Activated CD8-positive, alpha-beta memory T cell treated with anti-CD3 and anti-CD28 coated beads, Interleukin-2, amount 50 U/mL, for 4 hours (primary cell): ENCODE data around the gene KCNJ12.
"Not testable (repeated sequence)": the region's sequence is repeated elsewhere in the genome, so short reads cannot be mapped to it uniquely, and the experiment has no call there.

Experiments
- DNase-seq: peaks from one replicate; pipeline ENCODE4 v3.0.0-alpha.2; 2020

KCNJ12 gene

GRCh38 chr17:21455761-21456160, 79.6 kb downstream of the KCNJ12 start:
- no peak for DNase-seq

DNA sequence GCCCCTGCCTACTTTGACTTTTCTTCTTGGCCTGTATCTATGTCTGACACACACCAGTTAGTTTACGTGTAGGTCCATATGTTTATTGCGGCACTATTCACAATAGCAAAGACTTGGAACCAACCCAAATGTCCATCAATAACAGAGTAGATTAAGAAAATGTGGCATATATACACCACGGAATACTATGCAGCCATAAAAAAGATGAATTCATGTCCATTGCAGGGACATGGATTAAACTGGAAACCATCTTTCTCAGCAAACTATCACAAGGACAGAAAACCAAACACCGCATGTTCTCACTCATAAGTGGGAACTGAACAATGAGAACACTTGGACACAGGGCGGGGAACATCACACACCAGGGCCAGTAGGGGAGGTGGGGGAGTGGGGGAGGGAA, 80.3 kb downstream of the KCNJ12 start:
- DNase-seq, result not testable (repeated sequence)

DNA sequence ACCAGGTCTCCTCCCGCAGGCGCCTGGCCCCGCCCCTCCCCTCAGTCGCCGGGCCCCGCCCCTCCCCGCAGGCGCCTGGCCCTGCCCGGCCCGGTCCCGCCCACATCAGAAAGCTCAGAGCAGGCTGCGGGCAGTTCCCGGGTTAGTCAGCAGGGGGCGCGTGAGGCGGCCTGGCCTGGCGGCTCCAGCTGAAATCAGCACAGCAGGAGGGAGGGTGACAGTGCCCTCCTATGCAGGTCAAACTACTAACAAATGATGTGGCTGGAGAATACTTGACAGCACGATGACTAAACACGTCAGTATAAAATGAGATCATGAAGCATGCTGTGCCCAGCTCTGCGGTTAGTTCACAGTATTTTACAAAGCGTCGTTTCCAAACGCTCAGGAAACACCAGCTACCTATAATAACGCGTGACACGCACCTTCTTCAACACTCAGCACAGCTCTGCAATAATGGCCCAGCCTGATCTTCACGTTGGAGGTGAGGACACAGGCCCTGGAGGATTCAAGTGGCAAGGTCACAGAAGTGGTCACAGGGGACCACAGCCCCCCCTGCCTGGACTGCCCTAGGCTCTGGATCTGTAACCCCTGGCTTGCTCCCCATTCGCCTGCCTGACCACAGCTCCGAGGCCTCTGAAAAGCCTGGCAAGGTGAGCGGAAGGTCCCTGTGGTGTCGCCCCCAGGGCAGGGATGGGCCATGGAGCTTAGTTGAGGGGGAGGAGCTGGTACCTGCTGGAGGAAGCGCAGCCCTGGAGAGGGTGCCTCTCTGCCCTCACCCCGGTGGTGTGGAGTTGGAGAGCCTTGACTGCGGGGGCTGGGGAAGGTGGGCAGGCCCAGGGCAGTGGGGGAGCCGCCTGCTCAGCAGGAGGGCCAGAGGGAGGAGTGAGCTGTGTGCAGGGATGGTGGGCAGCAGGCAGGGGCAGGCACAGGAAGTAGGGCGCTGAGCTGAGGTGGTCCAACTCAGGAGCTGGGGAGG, 81.2 kb downstream of the KCNJ12 start:
- DNase-seq, result peak; percentile 97

- no peak for DNase-seq
Measured at GRCh38 chr17:21458054-21458453, 81.9 kb downstream of the KCNJ12 start.

DNA sequence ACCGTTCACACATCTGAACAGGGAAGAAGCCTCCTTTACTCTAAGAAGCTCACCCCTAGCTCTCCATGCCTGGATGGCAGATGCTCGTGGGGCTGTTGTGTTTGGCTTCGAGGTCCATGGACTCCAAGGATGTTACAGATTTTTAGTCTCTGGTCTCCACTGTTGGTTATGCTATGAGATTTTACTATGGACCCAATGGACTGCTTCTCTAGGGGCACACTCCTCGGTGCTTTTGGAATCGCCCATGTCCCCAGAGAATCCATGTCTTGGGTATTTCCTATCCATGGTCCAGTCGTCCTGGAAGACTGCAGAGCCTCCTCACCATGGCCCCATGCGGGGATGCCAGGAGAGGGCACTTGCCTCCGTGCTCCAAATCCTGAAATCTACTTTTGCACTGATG, 83.4 kb downstream of the KCNJ12 start:
- no peak for DNase-seq

DNA sequence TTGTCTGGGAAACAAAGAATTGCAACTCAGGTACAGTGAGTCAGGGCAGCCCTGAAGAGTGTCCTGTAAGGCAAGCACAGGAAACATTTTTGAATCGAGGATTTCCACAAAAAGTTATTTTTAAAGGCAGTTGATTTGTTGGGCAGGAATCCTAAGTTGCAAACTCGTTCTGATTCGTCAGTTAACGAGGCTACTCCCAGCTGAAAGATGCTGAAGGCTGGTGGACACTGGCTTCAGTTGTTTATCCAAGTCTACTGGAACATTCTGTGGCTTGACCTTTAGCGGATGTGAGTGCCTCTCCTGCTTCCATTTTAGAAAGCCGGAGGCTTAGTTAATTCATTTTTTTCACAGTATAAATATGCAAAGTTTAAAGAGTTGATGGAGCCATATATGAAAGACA, 84.2 kb downstream of the KCNJ12 start:
- DNase-seq, result no peak

GRCh38 chr17:21462237-21462636, 86.1 kb downstream of the KCNJ12 start:
- DNase-seq, result no peak

GRCh38 chr17:21463204-21463661, 87.1 kb downstream of the KCNJ12 start:
- DNase-seq, result no peak

GRCh38 chr17:21463779-21464407, 87.7 kb downstream of the KCNJ12 start:
- no peak for DNase-seq

DNA sequence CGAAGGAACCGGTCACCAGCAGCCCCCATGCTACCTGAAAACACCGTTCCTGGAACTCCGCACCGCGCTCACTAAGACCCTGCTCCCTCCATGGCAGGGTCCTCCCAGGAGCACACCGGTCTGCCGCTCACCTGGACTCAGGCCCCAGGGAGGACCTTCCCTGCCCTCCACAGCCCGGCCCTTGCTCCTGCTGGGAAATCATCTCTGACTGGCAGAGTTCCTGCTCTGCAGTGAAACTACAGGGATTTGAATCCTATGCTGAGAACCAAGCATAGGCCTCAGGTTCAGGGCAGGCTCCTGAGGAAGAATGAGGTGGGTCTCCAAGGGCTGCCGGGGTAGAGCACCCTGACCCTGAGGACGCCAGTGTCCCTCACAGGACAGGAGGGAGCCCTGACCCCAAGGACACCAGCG, 88.5 kb downstream of the KCNJ12 start:
- DNase-seq, result no peak

DNA sequence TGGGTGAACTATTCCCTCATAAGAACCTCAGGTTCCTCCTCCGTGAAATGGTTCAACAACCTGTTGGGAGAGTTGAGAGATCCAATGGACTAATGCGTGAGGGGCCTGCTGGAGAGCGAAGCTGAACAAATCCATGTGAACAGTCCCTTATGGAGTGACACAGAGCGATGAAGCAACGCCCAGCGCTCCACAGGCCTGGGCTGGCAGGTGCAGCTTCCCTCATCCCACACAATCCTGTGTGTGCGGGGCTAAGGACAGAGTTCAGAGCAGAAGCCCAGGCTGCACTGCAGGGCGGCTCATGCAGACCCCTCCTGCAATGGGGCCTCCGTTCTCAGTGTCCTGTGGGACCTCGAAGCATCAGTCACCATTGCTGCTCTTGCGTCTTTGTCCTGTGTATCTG, 90.4 kb downstream of the KCNJ12 start:
- no peak for DNase-seq

- DNase-seq, result no peak
Measured at GRCh38 chr17:21467196-21467595, 91.0 kb downstream of the KCNJ12 start.

- no peak for DNase-seq
Measured at GRCh38 chr17:21467739-21468490, 91.8 kb downstream of the KCNJ12 start.
